Stimulated activated CD8-positive, alpha-beta memory T cell treated with anti-CD3 and anti-CD28 coated beads, Interleukin-15, amount 100 ng/mL, for 48 hours (primary cell): ENCODE data around the gene XNDC1N.
"Not testable (repeated sequence)": the region's sequence is repeated elsewhere in the genome, so short reads cannot be mapped to it uniquely, and the experiment has no call there.

Experiments
- DNase-seq, 2 donors: peaks; one replicate each; pipeline ENCODE4 v3.0.0-alpha.2; 2020; ENCODE audit warnings: low read depth in 2 of 2

Gene XNDC1N

GRCh38 chr11:71933141-71933933, 4.9 kb upstream of the XNDC1N start:
- DNase-seq = no peak

- no peak for DNase-seq
These were observed 2.8 kb upstream of the XNDC1N start for GRCh38 chr11:71931245-71931602.

GRCh38 chr11:71930556-71931244, 2.3 kb upstream of the XNDC1N start:
- DNase-seq = no peak

GRCh38 chr11:71929491-71929890, 1.1 kb upstream of the XNDC1N start:
- no peak for DNase-seq

GRCh38 chr11:71928737-71929443, 496 bp upstream of the XNDC1N start, which contains the start of gene RNF121:
Gene RNF121 (plus strand): TSS chr11:71929046. CDS start chr11:71929062, 16 bp downstream.
- peak; percentile 97 to 98 for DNase-seq

- no peak for DNase-seq
These were observed 10.7 kb downstream of the XNDC1N start for GRCh38 chr11:71917646-71918140.

GRCh38 chr11:71914617-71915189, 13.7 kb downstream of the XNDC1N start:
- no peak for DNase-seq

- no peak for DNase-seq
These were observed 14.5 kb downstream of the XNDC1N start for GRCh38 chr11:71913756-71914526.

- not testable (repeated sequence) for DNase-seq
These were observed 16.4 kb downstream of the XNDC1N start for GRCh38 chr11:71911986-71912340.

- DNase-seq = peak; percentile 53 to 73
These were observed 16.9 kb downstream of the XNDC1N start for GRCh38 chr11:71911321-71911985.

- DNase-seq = not testable (repeated sequence)
These were observed 17.6 kb downstream of the XNDC1N start for GRCh38 chr11:71910775-71911174.

- DNase-seq = no peak
These were observed 20.2 kb downstream of the XNDC1N start for GRCh38 chr11:71908218-71908617.

GRCh38 chr11:71901137-71901536, 27.3 kb downstream of the XNDC1N start:
- not testable (repeated sequence) for DNase-seq

GRCh38 chr11:71895961-71896360, 32.4 kb downstream of the XNDC1N start:
- DNase-seq = no peak

- not testable (repeated sequence) for DNase-seq
These were observed 39.1 kb downstream of the XNDC1N start for GRCh38 chr11:71889181-71889872.

GRCh38 chr11:71888335-71889010, 39.9 kb downstream of the XNDC1N start:
- DNase-seq = not testable (repeated sequence)

- DNase-seq = not testable (repeated sequence)
These were observed 42.6 kb downstream of the XNDC1N start for GRCh38 chr11:71885806-71886205.
